ENCODE measurements around the gene TGOLN2. TPM values are rescaled to one million over a fixed set of nuclear protein-coding genes. Genes with fewer than 3 reads are reported as not detected.
A peak's percentile ranks its signal among the peaks of the same experiment; 100 is the strongest.
"Not testable (repeated sequence)": the region's sequence is repeated elsewhere in the genome, so short reads cannot be mapped to it uniquely, and the experiment has no call there.

The TGOLN2 gene
- 54.4 TPM for polyA plus RNA-seq (ENCODE audit: insufficient read length)

GRCh38 chr2:85327822-85328617, at the start of gene TGOLN2:
TGOLN2 (minus strand) TSS chr2:85327989; CDS start chr2:85327962, 27 bp downstream.
- peak; percentile 58 for DNase-seq (ENCODE audit: low read depth)

DNA sequence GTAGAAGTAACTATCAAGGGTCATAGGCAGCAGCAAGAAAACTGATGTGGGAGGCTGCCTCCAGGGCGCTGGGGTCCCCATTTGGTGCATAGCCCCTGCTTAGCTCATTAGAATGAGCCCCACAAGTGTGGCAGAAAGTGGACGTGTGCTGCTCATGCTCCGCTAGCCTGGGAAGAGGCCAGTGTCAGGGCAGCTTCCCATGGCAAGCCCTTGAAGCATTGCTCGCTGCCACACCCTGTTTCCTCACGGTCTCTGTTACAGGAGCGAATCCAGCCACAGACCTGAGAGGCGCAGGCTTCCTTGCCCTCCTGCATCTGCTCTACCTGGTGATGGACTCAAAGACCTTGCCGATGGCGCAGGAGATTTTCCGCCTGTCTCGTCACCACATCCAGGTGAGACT, 49.3 kb upstream of the TGOLN2 start:
- DNase-seq (ENCODE audit: low read depth) = no peak

- no peak for DNase-seq (ENCODE audit: low read depth)
Observed at GRCh38 chr2:85376291-85377065, 48.7 kb upstream of the TGOLN2 start.

GRCh38 chr2:85371045-85371444, 43.3 kb upstream of the TGOLN2 start:
- no peak for DNase-seq (ENCODE audit: low read depth)

DNA sequence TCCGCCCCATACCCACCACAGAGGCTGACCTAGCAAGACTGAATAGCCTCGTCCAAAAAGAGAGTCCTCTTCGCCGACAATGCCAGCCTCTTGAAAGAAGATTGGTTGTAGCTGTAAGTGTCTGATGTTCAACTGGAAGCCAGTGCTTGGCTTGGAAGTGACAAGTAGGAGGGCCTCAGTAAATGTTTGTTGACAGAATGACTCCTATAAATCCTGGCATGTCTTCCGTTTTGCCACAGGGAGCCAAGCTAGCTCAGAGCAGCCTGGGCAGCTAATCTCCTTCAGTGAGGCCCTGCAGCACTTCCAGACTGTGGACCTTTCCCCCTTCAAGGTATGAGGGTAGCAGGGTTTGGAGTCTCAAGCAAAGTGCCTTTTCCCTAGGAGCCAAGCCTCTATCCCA, 41.7 kb upstream of the TGOLN2 start:
- DNase-seq (ENCODE audit: low read depth) = no peak

DNA sequence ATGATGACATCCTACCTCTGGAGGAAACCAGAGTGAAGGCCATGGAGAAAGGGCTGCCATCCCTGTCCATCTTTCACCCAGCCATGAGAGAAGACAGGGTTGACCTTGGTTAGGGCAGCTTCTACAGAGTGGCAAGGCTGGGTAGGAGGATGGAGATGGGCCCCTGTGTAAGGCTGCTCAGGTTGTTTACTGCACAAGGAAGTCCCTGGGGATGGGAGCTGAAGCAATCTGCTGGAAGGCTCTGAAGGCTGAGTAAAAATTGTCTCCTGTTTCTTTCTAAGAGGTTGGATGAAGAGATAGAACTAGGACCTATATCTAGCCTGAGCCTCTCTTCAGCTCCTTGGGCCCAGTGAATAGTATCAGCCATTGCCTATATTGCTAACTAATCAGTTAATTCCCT, 41.1 kb upstream of the TGOLN2 start:
- no peak for DNase-seq (ENCODE audit: low read depth)

DNA sequence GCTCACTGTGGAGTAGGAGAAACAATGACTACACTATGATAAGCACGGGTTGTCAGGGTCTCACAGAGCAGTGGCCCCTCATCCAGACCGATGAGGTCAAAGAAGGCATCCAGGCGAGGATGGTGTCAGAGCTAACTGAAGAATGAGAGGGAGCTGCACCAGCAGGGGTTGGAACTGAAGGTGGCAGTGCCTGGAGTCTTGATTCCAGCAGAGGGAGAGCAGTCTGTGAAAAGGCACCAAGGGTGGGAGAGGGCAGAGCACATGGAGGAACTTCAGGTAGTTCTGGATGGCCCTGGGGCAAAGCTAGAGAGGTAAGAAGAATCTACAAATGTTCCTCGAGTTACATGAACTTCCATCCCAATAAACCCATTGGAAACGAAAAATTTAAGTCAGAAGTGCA, 39.4 kb upstream of the TGOLN2 start:
- DNase-seq (ENCODE audit: low read depth) = no peak

- not testable (repeated sequence) for DNase-seq (ENCODE audit: low read depth)
Observed at GRCh38 chr2:85362653-85363387, 35.0 kb upstream of the TGOLN2 start.

DNA sequence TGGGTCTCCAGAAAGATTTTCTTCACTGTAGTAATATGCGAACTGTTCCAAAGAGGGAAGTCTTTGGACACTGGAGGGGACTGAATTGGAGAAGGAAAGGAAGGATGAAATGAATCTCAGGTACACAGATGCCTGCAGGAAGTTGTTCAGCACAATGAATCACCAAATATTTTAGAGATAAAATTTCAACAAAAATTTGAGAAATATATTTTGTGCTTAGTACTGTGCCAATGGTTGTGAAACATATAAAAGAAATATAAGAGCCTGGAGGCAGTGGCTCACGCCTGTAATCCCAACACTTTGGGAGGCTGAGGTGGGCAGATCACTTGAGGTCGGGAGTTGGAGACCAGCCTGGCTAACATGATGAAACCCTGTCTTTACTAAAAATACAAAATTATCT, 29.9 kb upstream of the TGOLN2 start:
- DNase-seq (ENCODE audit: low read depth) = no peak

GRCh38 chr2:85356186-85356585, 28.4 kb upstream of the TGOLN2 start:
- no peak for DNase-seq (ENCODE audit: low read depth)

- DNase-seq (ENCODE audit: low read depth) = no peak
Observed at GRCh38 chr2:85355521-85355920, 27.7 kb upstream of the TGOLN2 start.

- no peak for DNase-seq (ENCODE audit: low read depth)
Observed at GRCh38 chr2:85355073-85355410, 27.3 kb upstream of the TGOLN2 start.

- DNase-seq (ENCODE audit: low read depth) = peak; percentile 99
Observed at GRCh38 chr2:85354286-85355072, 26.7 kb upstream of the TGOLN2 start, which contains the start of the genes ELMOD3 and RETSAT. ELMOD3 (plus strand) TSS chr2:85354769; CDS start chr2:85357199, 2,430 bp downstream. RETSAT (minus strand) TSS chr2:85354528; CDS start chr2:85354507, 21 bp downstream.

DNA sequence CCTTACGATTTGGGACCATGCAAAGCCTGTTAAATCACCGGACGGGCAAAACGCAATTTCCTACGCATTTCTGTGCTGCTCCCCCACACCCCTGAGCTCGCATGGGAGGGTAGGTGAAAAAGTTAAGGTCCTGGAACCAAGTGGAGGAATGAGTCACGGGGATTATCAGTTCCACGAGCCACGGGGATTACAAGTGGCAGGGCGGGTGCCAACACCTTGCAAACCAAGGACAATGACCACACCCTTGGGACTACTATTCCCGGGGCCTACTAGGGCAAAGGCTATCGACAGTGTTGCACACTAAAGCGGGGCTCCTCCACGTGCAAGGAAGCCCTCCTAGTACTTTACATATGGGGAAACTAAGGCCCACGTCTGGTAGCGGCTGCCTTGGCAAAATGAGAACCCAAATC, 26.1 kb upstream of the TGOLN2 start:
- DNase-seq (ENCODE audit: low read depth) = no peak

DNA sequence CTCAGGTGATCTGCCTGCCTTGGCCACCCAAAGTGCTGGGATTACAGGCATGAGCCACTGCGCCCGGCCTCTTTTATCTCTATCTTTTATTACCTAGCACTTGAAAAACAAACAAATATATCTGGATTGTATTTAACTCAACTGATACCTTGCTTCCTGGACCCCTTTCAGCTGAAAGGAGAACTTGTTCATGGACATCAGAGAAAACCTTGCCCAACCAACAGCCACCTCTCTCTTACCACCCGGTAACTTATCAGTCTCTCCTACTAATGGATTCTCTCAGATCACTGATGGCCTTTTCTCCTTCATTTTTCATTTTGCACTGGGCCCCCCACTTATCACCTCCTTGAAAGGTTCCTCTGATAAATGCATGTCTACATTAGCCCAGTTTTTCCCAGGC, 19.8 kb upstream of the TGOLN2 start:
- no peak for DNase-seq (ENCODE audit: low read depth)

DNA sequence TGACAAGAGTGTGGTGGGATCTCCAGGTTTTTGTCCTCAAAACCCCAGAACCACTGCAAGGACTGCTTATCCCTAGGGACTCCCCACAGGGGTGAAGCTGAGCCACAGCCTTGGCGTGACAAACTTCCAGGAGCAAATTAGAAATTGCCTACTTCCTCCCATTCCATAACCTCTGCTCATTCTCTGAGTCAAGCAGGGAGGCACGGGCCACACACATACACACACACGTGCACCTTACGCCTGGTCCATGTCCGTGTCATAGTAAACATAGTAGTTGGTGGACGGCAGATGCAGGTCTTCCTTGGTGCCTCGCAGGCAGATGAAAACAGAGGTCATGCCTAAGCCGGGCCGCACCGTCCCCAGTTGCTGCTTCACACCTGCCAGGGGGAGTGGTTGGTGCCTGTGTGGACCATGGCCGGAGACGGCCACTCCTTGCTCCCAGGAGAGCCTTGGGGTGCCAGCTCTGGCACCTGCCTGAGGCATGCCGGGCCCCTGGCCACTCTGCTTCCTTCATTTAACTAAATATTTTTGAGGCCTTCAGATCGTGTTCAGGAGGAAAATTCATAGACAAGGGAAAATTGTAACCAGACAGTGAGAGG, 16.7 kb upstream of the TGOLN2 start:
- DNase-seq (ENCODE audit: low read depth) = no peak

DNA sequence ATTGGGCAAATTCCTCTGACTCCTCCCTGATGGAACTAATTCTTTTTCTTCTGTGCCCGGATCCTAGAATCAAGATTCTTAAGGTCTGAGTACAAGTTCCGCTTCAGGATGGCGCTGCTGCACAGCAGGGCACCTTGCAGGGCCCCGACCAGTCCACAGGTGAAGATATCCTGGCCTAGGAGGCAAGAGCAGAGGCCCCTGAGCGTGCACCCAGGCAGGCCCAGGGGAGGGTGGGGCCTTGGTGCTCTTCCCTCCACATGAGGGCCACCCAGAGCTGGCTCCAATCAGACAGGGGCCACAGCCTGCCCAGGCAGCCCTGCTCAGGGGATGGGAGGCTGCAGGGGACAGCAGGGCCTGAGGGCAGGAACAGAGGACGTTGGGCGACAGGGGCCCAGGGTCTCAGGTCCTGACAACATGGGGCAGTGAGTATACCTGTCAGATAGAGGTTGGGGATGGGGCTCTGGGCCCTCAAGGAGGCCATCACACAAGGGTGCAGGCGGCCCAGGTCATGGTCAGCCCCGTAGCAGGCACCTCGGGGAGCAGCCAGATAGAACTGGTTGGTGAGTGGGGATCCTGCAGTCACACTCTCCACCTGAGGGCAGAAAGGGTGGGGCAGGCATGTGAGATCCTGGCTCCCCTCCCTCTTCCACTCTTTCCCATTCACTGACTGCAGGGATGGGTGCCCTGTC, 15.6 kb upstream of the TGOLN2 start:
- not testable (repeated sequence) for DNase-seq (ENCODE audit: low read depth)

DNA sequence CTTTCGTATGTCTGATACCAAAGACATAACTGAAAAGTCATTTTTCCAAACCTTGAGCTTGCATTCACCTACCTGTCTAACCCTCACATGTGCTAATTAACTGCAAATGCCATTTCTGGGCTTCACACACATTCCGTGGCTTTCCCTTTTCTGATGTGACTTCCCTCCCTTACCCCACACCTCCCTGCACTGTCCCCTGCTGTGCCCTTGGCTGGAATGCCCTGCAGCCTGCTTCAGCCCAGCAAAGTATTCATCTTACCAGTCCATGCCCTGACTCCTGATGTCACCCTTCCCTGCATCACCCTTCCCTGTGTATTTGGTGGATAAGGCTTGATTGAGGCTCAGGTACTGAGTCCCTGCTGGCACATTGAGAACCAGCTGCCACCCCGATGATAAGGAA, 14.4 kb upstream of the TGOLN2 start:
- no peak for DNase-seq (ENCODE audit: low read depth)

DNA sequence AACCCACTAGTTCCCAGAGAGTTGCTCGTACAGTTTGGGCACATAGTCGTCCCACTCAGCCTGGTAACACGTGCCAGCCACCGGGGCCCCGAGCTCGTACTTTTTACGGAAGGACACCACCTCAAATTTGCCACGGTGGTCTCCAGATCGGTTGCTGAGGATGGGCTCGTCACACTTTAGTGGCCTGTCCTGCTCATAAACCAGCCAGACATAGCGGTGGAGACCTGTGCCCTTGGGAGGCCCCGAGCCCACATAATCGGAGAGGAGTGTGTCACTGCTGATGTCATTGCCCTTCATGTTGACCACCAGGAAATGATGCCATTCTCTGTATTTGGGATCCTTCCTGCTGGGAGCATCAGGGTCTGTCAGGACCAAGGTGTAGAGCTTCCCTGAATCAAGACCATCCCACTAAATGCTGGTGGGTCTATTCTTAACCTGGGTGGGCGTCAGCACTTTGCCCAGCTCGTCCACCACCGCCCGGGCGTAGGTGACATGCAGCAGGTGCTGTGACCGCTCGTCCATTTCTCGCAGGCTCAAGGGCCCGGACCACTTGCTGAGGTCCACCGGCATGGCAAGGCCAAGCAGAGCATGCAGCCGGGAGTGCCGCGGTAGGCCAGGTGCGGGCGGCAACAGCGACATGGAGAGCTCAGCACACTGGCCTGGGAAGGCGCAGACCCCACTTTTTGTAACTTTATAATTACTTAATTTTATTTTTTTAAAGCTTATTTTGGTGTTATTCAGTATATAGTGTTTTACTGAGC, 13.7 kb upstream of the TGOLN2 start:
- no peak for DNase-seq (ENCODE audit: low read depth)
